ENCODE results near the gene CECR2.

- no peak for TF ChIP-seq FOXM1 (IDR thresholded peaks at IDR 0.05; ENCODE audit: low read depth)
- no peak for TF ChIP-seq POLR2AphosphoS5 (IDR thresholded peaks at IDR 0.05; ENCODE audit: low read depth, low read length)
- TF ChIP-seq CTCF (IDR thresholded peaks at IDR 0.05) = no peak
- no peak for TF ChIP-seq RFX5 (IDR thresholded peaks at IDR 0.05; ENCODE audit: low read length)
- TF ChIP-seq RAD21 (IDR thresholded peaks at IDR 0.05; ENCODE audit: low read length) = no peak
- TF ChIP-seq TAF1 (IDR thresholded peaks at IDR 0.05; ENCODE audit: borderline replicate concordance, low read depth, low read length) = no peak
- no peak for TF ChIP-seq EP300 (IDR thresholded peaks at IDR 0.05; ENCODE audit: borderline replicate concordance in 1 of 2, low read depth in 1 of 2, low read length in 1 of 2)
- TF ChIP-seq FOSL2 (IDR thresholded peaks at IDR 0.05; ENCODE audit: borderline replicate concordance, low read depth) = no peak
- TF ChIP-seq TEAD4 (IDR thresholded peaks at IDR 0.05; ENCODE audit: borderline replicate concordance, insufficient read depth) = no peak
- no peak for TF ChIP-seq USF2 (IDR thresholded peaks at IDR 0.05; ENCODE audit: borderline replicate concordance, low read depth, low read length)
- TF ChIP-seq NFIC (IDR thresholded peaks at IDR 0.05; ENCODE audit: borderline replicate concordance) = no peak
- no peak for TF ChIP-seq JUND (IDR thresholded peaks at IDR 0.05)
These were observed 9.8 kb upstream of the CECR2 start for GRCh38 chr22:17359501-17359900.
